ENCODE data around the gene MICALL2. TPM values are rescaled to one million over a fixed set of nuclear protein-coding genes. Genes with fewer than 3 reads are reported as not detected.

The MICALL2 gene
- total and polyA plus RNA-seq, 3 donors from 2014 or later: 13.4 to 39.4 (median 29.4) TPM

- intact Hi-C loops (cut with DNase I; ENCODE audit: low total_unique reads): no loop called here
- no peaks in the 10 kb centered on the region for H3K36me3 ChIP-seq (ENCODE audit: low read depth, missing control alignments)
- TF ChIP-seq POLR2A (IDR thresholded peaks at IDR 0.05) (no peak), CTCF (IDR thresholded peaks at IDR 0.05) (no peak)
- WGBS, 2 donors: 60 to 82% methylated on average over 2 to 8 of the region's 8 CpGs
- H3K27me3 ChIP-seq: no peaks in the 10 kb centered on the region
- no peak overlapping the region for H3K27ac ChIP-seq
- no peaks in the 10 kb centered on the region for H3K4me1 ChIP-seq
- no peaks in the 10 kb centered on the region for H3K9me3 ChIP-seq
- no peak for DNase-seq
- H3K4me3 ChIP-seq: no peak overlapping the region
Observed at GRCh38 chr7:1421946-1422345, 37.3 kb downstream of the MICALL2 start.

DNA sequence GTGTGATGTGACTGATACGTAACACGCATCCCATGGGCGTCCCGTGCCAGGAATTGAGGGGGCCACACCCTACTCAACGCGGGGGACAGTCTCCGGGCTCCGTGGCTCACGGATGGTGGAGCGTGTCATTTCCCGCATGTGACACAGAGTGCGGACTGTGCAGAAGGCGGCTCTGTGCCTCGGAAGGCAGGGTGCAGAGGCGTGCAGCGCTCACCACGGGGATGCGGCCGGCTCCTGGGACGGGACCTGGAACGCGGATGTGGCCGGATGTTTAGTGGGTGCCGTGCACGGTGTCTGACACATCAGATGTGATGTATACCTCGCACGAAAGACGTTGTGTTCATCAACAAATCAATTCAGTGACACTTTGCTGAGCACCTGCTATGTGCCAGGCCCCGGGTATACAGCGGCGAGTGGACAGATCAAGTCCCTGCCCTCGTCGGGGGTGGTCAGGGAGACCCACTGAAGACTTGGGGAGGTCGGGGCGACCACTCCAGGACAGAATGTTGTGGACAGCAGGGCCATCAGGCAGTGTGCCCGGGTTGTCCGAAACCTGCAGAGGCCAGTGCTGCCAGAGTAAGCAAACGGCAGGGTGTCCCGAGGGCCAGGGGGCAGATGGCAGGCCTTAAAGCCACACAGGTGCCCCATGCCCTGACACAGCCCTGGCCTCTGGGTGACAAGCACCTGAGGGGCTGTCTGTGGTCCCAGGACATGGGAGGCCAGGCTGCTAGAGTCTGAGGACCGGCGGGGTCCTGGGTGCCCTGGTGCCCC lies 38.1 kb downstream of the MICALL2 start:
- no peak overlapping the region for H3K27ac ChIP-seq
- H3K4me3 ChIP-seq: no peak overlapping the region
- DNase-seq: no peak
- H3K27me3 ChIP-seq: no peaks in the 10 kb centered on the region
- TF ChIP-seq CTCF (IDR thresholded peaks at IDR 0.05) (no peak), POLR2A (IDR thresholded peaks at IDR 0.05) (no peak)
- no peaks in the 10 kb centered on the region for H3K4me1 ChIP-seq
- H3K9me3 ChIP-seq: no peaks in the 10 kb centered on the region
- WGBS, 2 donors: 88 to 89% methylated on average over 27 to 40 of the region's 41 CpGs
- intact Hi-C loops (cut with DNase I; ENCODE audit: low total_unique reads): no loop called here
- H3K36me3 ChIP-seq (ENCODE audit: low read depth, missing control alignments): no peaks in the 10 kb centered on the region

- Histone ChIP-seq H3K27ac (no peak overlapping the region), H3K9me3 (no peaks in the 10 kb centered on the region), H3K36me3 (ENCODE audit: low read depth, missing control alignments) (no peaks in the 10 kb centered on the region), H3K4me1 (no peaks in the 10 kb centered on the region), H3K4me3 (no peak overlapping the region), H3K27me3 (no peaks in the 10 kb centered on the region)
- TF ChIP-seq POLR2A (IDR thresholded peaks at IDR 0.05) (no peak), CTCF (IDR thresholded peaks at IDR 0.05) (no peak)
- 50 to 55% methylated on average over 2 to 3 of the region's 7 CpGs for WGBS, 2 donors
- DNase-seq: no peak
- intact Hi-C loops (cut with DNase I; ENCODE audit: low total_unique reads): no loop called here
Observed at GRCh38 chr7:1419688-1420087, 39.6 kb downstream of the MICALL2 start.

DNA sequence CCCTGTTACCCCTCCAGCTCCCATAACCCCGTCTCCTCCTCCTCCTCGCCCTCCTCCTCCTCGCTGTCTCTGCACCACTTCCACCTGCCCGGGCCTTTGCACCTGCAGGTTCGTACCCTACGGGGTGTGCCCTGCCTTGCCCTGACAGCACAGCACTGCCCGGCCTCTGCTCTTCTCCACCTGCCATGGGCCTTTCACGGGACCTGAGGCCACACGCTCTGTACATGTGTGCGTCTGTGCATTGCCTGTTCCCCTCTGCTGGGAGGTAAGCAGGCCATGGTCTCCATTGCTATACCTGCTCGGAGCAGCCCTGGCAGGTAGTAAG lies 40.0 kb downstream of the MICALL2 start:
- H3K4me1 ChIP-seq: no peaks in the 10 kb centered on the region
- no peaks in the 10 kb centered on the region for H3K36me3 ChIP-seq (ENCODE audit: low read depth, missing control alignments)
- no peak for DNase-seq
- TF ChIP-seq CTCF (IDR thresholded peaks at IDR 0.05): no peak
- no peak for TF ChIP-seq POLR2A (IDR thresholded peaks at IDR 0.05)
- H3K27ac ChIP-seq: no peak overlapping the region
- no peak overlapping the region for H3K4me3 ChIP-seq
- H3K27me3 ChIP-seq: no peaks in the 10 kb centered on the region
- intact Hi-C loops (cut with DNase I; ENCODE audit: low total_unique reads): no loop called here
- H3K9me3 ChIP-seq: no peaks in the 10 kb centered on the region
- WGBS, 2 donors: 60 to 78% methylated on average over 1 to 11 of the region's 11 CpGs

All from testis (tissue), 3 donors.